GM19328 (cell line): ENCODE measurements around the gene BHLHE41.

Experiments used
- ATAC-seq: cut with Tn5 transposase; IDR thresholded peaks from one replicate; pipeline ENCODE4 v1.9.1; 2021; ENCODE audit warnings: mild to moderate bottlenecking, moderate library complexity; ENCODE audit not compliant: unreplicated experiment

The BHLHE41 gene

DNA sequence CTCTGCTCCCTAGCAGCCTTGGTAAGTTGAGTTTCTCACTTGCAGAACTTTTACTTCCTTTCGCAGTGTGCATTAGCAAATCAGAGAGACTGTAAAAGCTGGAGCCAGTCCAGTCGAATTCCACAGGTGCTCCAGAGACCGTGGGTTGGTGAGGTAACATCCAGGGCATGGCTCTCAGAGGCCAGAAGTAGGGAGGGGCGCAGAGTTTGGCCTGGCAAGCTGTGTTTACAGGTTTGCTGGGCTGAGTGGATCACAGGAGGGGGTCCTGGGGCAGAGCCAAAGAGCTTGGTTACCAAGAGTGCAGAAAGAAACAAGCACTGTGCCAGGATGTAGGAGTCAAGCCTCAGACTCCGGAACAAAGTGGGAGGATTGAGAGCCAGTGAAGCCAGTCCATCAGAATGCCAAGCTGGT lies 10.2 kb upstream of the BHLHE41 start:
- ATAC-seq: no peak

DNA sequence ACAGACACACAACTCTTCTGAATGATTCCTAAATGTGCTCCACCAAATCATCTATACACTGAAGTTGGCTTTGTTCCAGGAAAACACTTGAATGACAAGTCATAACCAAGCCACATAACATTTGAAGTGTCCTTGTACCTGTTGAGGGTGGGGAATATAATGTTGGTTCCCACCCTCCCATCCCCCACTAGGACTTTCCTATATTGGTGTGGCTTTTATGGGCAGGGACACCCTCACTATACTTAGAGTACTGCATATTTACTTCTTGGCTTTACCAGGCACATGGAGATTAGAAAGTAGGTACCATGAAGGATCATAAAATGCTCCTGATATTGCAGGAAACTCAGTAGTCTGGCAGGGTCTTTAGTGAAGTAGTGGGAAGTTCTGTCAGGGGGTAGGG lies 9.7 kb upstream of the BHLHE41 start:
- ATAC-seq: no peak

DNA sequence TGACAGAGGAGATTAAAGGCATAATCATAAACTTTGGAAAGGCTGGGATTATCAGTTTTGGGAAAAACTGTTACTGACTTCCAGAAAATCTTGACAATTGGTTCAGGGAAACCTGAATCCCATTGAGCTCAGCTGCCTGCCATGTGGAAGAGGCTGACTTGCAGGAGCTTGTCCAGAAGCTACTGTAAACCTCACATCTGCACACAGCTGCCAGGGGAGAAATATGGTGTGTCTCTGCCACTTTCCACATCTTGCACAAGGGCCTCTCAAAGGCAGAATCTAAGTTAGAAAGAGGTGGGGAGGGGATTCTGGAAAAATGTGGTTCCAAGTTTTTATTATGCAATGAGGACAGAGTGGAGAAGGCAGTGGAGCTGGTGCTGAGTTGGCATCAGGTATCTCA lies 8.7 kb upstream of the BHLHE41 start:
- no peak for ATAC-seq

DNA sequence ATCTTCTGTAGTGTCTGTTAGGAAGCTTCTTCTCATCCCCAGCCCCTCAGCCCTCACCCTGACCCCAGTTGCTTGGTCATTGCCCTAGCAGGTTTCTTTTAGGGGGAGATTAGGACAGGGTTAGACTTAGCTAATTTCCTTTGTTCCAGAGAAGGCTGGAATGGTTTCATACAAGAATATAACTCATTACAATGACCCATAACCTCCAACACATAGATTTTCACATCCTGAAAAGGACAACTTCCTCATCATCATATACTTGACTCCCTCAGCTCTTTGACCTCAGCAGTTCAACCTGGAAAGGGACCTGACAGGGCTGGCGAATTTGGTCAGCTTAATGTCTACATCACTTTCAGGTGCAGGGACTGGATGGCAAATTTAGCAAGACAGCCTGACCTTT lies 8.0 kb upstream of the BHLHE41 start:
- no peak for ATAC-seq

DNA sequence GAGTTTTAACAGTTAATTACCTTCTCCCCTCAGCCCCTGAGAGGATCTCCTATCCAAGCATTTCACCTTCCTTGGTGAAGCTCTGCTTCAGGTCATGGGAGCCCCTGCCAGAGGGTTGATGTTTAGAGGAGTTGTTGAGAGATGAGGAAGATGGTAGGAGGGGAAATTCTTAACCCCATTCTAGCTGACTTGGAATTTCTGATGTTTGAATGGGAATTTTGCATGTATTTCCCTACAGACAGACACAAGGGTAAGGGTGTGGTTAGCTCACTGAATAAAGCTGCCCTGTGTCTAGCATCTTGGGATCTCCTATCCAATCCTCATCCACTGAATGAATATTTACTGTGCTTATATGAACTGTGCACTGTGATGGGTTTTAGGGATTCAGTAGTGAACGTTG lies 7.1 kb upstream of the BHLHE41 start:
- ATAC-seq: no peak

DNA sequence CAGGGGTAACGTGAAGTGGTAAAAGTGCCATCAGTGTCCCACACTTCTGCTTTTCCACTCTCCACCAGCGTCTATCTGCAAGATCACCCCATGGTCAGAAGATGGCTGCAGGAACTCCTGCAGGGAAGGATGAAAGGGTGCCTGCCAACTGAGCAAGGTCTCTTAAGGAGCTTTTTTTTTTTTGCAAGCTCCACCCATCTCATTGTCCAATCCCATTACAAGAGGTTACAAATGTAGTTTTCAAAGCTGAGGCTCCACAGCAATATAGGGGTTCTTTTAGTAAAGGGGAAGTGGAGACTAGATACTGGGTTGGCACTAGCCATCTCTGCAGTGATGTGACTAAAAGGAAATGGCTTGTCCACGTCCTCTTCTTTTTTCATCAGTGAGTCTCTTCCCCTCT lies 5.9 kb upstream of the BHLHE41 start:
- no peak for ATAC-seq

DNA sequence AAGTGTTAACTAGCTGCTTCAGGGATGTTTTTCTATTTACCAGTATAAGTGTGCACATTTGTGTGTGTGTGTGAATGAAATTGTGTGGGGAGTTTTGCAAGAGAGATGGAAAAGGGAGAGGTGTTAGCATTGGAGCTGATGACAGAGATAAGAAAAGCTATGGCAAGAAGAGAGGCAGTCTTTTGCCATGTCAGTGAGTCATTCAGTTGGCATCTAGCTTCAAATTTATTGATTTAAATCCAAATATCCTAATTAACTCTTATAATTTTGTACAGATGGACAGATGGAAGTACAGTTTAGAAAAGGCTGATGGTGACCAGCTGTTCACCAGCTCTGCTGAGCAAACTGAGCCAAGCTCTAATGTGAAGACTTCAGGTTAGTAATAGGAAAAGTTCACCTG lies 3.3 kb upstream of the BHLHE41 start:
- no peak for ATAC-seq

DNA sequence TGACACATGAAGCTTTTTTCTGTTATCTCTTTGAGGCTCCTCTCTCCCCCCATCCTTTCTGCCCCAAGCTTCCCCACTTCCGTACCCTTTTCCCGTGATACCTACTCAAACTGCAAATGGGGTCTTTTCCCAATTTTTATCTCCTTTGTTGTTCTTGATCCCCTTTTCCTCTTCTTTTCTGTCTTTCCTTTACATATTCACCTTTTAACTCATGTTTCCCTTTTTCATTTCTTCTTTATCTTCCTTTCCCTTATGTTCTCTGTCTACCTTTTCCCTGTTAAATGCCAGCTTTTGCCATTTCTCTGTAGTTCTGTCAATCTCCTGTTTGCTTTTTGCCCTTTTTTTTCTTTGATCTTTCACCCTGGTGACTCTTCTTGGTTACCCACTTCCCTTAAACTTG lies 2.6 kb upstream of the BHLHE41 start:
- no peak for ATAC-seq

DNA sequence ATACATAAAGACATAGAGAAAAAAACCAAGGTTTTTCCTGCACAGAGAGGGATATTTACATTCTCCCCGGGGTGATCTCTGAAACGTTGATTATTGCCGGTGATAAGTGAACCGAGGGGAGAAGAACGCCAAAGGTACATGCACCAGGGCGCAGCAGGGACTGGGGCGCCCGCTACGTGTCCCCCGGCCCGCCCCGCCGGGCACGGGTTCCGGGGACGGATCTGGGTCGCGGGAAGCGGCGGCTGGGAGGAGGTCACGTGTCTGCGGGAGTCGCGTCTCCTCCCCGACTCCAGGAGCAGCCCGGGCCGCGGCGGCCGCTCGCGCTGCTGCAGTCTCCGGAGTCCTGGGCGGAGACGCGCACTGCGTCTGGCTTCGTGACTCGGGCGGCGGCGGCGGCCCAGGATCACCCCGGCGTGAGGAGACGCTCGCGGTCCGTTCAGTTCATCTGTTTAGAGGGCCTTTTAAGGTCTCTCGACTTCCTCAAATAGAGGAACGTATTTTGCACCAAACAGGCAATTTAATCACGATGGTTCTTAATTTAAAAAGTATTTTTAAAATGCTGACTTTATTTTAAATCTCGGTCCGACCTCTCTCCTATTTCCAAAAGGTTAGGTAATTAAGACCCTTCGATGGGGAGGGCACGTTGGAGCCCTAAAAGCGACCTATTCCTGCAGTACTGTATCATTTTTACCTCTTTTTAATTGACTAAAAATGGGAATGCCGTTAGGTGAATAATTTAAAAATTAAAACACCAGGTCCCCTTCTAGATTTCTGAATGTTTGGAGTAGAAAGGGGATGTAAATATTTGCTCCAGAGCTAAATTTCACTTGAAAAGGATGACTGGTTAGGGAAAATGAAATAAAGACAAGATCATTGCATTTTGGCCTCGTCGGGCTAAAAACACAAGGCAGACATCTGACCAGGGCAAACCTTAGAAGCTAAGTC lies 1.8 kb upstream of the BHLHE41 start:
- peak; percentile 36 for ATAC-seq

DNA sequence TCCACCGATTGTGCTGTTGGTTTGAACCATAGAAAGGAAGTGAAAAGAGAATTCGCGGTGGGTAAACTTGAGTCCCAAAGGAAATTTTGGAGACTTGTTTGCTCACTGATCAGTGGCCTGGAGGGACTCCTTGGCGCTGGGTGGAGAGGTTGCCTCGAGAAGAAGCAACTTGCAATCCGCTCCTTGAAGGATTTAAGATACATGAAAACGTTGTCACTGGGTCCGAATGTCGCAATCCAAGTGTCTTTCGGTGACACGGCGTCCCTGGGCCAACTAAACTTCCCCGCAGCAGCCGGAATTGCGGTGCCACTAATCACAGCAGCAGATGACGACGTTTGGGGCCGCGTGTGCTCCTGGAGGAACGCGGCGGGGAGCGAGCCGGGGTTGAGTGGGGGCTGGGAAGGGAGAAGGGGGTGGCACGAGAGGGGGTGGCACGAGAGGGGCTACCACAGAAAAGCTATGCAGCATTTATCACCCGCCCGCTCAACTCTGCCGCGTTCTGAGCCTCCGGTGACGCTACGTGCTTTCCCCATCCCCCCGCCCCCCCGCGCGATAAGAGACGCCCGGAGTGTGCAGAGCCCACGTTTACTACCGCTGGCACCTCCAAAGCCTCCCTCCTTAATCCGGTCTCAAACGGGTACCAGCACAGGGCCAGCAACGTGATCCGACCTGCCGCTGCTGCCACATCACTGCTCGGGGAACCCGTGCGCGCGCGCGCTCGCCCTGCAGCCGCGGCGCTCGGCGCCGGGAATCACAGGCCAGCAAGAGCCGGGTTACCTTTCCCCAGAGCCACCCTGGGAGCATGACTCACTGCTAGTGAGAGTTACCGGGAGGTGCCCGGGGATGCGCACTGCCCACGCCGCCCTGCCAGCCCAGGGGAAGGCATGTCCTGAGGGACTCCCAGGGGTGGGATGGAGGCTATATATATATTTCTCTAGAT lies 833 bp upstream of the BHLHE41 start:
- ATAC-seq: no peak

DNA sequence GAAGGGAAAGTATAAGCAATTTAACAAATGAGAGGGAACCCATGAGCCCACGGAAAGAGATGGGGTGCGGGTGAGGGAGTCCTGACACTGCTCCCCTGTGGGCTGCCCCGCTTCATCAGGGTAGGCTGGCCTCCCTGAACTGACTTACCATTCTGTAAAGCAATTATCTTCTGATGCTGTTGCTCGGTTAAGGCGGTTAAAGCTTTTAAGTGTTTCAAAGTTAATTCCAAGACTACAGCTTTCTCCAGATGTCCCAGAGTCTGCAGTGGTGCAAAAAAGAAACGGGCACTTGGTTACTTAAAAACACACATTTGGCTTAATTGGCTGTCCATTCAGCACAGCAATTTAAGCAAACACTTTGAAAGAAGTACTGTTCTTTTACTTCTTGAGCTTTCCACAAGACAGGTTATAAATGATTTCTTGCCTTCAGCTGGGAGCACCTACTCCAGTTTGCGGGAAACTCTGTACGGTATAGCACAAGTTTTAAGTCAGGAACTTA lies 1.3 kb downstream of the BHLHE41 start:
- ATAC-seq: no peak

DNA sequence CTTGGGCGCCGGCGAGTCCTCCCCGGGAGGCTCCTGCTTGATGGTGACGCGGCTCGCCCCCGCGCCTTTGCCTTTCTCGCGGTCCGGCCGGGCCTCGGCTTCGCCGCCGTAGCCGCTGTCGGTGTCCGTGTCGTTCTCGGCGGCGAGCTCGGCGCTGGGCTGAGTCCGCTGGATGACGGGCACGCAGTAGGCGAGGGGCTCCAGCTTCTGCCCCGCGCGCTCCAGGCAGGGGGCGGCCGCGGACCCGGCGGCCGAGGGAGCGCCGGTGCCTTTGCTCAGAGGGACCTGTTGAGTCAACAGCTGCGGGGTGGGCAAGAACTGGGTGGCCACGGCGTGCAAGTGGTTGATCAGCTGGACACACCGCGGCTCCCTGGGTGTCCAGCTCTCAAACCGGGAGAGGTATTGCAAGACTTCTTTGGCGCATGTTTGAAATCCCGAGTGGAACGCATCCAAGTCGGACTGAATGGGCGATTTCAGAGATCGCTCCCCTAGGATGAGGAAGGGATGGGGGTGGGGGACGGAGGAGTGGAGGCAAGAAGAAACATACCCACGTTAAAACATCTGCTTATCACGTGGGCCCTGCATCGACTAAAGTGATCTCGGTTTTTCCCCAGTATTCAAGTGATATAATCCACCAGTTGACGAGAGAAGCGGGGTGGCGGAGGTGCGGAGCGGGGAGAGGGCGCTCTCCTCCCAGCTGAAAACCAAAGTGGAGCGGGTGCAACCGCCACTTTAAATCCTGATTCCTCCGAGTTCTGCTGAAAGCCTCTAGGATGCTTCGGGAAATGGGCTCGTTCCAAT lies 2.0 kb downstream of the BHLHE41 start:
- ATAC-seq: no peak

DNA sequence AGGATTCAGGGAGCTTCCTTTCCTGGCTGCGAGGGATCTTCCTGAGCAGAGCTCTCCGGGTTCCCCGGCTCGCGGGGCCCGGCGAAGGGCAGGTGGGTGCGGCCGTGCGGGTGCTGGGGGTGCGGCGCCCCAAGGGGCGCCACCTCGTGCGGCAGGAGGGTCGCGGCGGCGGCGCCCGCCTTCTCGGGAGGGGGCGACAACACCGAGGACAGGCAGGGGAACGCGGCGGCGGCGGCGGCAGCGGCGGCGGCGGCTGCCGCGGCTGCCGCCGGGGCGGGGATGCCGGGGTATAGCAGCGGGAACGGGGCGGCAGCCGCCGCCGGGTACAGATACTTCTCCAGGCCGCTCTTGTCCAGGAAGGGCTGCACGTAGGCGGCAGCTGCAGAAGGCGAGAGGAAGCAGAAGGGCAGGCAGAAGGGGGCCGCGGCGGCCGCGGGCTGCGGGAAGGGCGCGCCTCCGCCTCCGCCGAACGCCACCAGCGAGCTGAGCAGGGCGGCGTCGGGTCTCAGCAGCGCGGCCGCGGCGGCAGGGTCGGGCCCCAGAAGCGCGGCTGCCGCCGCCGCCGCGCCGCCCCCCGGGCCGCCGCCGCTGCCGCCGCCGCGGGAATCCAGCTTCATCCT lies 2.7 kb downstream of the BHLHE41 start:
- no peak for ATAC-seq

DNA sequence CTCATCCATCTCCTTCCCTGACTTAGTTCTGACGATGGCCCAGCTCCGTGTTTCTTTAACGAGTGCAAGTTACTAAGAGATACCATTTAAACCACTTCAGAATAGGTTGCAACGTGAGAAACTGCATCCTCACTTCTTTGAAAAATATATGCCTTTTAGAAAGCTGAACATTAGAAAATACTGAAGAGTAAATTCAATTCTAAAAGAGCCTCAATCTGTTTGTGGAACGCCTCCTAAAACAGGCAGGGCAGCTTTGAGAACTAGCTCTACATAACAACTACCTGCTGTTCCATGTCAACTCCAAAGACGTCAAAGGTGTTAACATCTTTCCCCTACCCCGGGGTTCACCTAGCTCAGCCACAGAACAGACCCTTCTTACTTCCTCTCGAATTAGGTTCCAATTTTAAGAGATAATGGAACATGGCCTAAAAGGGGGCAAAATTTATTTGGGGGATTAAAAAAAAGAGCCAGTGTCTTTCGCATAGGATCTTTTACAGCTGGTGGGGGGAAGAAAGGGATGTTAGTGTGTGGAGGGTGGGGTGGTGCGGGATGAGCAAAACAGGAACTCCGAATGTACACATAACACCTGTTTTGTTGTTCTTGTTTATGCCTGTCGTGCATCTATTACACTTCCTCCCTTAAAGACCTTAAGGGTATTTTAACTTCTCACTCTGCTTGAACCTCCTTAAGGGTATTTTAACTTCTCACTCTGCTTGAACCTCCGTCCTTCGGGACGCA lies 3.3 kb downstream of the BHLHE41 start:
- no peak for ATAC-seq

DNA sequence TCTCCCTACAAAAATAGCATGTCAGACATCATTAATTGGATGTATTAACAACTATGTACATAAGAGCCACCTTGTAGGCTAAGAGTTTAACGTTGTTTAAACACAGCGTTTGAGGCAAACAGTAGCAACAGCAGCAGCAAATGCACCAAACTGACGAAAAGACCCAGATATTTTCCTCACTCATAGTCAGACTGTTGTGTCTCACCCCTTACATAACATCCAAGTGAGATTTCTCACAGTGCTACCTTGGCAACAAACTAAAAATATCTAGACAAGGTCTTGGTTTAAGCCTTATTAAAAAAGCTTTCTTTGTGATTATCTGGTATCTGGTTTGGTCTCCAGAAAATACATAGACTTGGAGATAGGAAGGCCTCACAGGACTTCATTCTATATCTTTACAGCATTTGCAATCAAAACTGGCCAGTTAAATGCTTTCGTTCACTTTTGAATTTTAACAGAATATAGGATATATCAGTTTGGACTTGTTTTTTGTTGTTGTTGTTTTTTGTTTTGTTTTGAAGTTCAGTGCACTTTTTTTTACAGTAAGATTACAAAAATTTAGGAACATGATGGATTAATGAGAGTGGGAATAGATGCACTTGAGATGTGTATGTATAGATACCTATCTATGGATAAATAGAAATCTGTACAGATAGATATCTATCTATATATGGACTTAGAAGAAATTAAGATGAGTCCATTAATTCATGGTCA lies 4.1 kb downstream of the BHLHE41 start:
- no peak for ATAC-seq

DNA sequence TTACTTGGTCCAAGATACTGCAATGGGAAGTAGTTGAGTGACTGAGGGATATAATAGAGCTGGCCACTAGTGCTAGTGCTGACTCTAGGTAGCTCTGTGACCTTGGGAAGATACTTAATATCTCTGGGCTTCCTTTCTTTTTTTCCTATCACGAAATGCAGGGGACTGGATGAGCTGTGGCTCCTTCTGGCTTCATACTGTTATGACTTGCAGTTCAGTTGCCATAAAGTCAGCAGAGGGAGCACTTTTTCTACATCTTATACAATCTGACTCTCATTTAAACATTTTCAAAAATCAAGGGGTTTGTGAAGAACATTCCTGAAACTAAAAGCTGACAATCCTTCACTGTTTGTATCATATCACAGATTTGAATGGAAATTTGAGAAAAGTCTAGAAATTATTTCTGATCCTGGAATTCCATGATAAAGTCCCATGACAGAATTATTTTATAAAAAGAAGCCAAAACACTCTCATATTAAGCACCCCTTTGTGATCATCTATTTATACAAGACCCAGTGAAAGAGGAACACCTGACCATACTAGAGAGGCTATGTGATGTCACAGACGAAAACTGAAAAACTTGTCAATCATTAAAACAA lies 5.3 kb downstream of the BHLHE41 start:
- ATAC-seq: no peak

DNA sequence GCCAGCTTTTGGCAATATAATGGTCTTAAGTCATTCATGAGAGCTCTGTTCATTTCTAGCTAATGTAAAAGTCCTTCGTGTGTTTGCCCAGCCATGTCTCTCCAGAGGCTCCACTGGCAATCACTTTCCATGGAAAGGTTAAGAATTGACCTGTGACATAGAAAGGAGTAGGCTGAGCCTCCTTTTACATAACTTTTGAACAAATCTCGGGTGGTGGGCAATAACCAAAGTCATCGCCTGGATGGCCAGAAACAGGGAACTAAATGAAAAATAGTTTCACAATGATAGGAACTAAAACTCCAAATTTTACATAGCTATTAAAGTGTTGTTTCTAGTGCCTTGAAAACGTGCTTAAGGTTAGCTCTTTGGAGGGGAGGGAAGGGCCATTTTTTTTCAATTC lies 6.5 kb downstream of the BHLHE41 start:
- ATAC-seq: no peak

DNA sequence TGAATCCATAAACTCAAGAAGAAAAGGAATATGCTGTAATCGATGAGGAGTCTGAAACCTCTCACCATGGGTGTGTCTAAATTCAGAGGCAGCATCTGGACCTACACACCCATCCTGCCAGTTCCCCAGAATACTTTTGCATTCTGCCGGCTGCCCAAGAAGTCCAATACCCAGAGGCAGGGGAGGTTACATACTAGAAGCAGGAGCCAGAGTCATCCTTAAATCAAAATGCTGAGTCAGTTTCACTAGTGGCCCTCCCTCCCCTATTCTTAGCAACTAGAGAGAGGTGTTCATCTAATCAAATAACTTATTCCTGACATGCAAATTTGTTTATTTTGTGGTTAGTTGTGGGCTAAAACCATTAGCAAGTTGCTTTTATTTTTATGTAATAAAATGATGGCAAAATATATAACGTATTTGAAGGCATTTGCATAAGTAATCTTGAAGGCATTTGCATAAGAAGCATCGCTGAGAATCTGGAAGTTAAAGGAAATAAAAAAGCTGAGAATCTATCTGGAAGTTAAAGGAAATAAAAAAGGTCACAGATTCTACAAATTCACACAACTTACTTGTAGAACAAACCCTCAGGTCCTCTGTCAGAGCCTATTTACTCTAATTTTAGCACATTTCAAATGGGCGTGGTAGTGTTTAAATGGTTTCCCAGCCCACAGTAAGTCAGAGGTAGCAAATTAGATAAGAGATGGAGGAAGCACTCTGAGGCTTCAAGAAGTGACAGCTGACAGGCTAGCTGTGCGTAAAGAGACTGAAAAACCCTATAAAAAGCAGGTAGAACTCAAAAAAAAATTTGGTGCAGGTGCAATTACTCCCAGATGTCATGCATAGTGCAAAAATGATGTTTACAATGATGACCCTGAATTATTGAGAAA lies 7.8 kb downstream of the BHLHE41 start:
- no peak for ATAC-seq
